ENCODE data around the gene HSFX4. TPM values are rescaled to one million over a fixed set of nuclear protein-coding genes. Genes with fewer than 3 reads are reported as not detected.

Gene HSFX4
- total RNA-seq, 1 experiment from 2014 or later, result not detected

DNA sequence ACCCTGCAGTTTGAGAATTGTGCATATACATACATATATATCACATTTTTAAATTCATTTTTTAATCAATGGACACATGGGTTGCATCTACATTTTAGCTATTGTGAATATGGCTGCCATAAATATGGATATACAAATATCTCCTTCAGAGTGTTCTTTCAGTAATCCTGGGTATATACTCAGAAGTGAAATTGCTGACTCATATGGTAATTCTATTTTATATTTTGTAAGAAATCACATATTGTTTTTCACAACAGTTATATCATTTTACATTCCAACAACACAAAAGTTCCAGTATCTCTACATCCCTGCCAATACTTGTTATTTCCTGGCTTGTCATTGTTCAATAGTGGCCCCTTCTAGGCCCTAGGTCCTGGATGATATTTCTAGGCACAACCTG lies 20.6 kb upstream of the HSFX4 start (continued):
- no peak for TF ChIP-seq HMGXB4 (CRISPR knock-in tag; IDR thresholded peaks at IDR 0.05)
- TF ChIP-seq KAT7 (CRISPR knock-in tag; IDR thresholded peaks at IDR 0.05; ENCODE audit: borderline replicate concordance), result no peak
- TF ChIP-seq MLX (CRISPR knock-in tag; IDR thresholded peaks at IDR 0.05), result no peak
- no peak for TF ChIP-seq ZNF671 (CRISPR knock-in tag; IDR thresholded peaks at IDR 0.05)
- TF ChIP-seq SMAD4 (CRISPR knock-in tag; IDR thresholded peaks at IDR 0.05), result no peak
- TF ChIP-seq GABPB1 (CRISPR knock-in tag; IDR thresholded peaks at IDR 0.05), result no peak
- no peak for TF ChIP-seq JUN (CRISPR knock-in tag; IDR thresholded peaks at IDR 0.05)
- TF ChIP-seq NR3C1 (CRISPR knock-in tag; conservative IDR thresholded peaks at IDR 0.05; ENCODE audit: low read depth), result no peak

- Mint-ChIP-seq H3K4me1 (peaks cover 8% of the 10 kb centered on the region), H3K36me3 (no peaks in the 10 kb centered on the region), H3K27me3 (ENCODE audit: low read depth) (no peaks in the 10 kb centered on the region; the same call in 1 of the 2 replicates), H3K9me3 (peaks cover 20% of the 10 kb centered on the region), H3K27ac (no peak overlapping the region), H3K4me3 (no peak overlapping the region)
- ATAC-seq, result no peak
- DNase-seq (ENCODE audit: low spot score), result no peak
- TF ChIP-seq ESRRA (CRISPR knock-in tag; IDR thresholded peaks at IDR 0.05; ENCODE audit: borderline replicate concordance) (no peak), TEAD4 (CRISPR knock-in tag; IDR thresholded peaks at IDR 0.05) (no peak), ZNF512 (CRISPR knock-in tag; IDR thresholded peaks at IDR 0.05; ENCODE audit: borderline replicate concordance) (no peak), MLX (CRISPR knock-in tag; IDR thresholded peaks at IDR 0.05) (no peak), FOXK1 (CRISPR knock-in tag; IDR thresholded peaks at IDR 0.05) (no peak), ZNF425 (CRISPR knock-in tag; conservative IDR thresholded peaks at IDR 0.05) (no peak), ZNF416 (CRISPR knock-in tag; IDR thresholded peaks at IDR 0.05) (no peak), E2F1 (CRISPR knock-in tag; IDR thresholded peaks at IDR 0.05) (no peak), PRRX2 (CRISPR knock-in tag; IDR thresholded peaks at IDR 0.05) (no peak)
- TF ChIP-seq, protein P1, sequence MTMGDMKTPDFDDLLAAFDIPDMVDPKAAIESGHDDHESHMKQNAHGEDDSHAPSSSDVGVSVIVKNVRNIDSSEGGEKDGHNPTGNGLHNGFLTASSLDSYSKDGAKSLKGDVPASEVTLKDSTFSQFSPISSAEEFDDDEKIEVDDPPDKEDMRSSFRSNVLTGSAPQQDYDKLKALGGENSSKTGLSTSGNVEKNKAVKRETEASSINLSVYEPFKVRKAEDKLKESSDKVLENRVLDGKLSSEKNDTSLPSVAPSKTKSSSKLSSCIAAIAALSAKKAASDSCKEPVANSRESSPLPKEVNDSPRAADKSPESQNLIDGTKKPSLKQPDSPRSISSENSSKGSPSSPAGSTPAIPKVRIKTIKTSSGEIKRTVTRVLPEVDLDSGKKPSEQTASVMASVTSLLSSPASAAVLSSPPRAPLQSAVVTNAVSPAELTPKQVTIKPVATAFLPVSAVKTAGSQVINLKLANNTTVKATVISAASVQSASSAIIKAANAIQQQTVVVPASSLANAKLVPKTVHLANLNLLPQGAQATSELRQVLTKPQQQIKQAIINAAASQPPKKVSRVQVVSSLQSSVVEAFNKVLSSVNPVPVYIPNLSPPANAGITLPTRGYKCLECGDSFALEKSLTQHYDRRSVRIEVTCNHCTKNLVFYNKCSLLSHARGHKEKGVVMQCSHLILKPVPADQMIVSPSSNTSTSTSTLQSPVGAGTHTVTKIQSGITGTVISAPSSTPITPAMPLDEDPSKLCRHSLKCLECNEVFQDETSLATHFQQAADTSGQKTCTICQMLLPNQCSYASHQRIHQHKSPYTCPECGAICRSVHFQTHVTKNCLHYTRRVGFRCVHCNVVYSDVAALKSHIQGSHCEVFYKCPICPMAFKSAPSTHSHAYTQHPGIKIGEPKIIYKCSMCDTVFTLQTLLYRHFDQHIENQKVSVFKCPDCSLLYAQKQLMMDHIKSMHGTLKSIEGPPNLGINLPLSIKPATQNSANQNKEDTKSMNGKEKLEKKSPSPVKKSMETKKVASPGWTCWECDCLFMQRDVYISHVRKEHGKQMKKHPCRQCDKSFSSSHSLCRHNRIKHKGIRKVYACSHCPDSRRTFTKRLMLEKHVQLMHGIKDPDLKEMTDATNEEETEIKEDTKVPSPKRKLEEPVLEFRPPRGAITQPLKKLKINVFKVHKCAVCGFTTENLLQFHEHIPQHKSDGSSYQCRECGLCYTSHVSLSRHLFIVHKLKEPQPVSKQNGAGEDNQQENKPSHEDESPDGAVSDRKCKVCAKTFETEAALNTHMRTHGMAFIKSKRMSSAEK (CRISPR knock-in tag; IDR thresholded peaks at IDR 0.05; ENCODE audit: borderline replicate concordance), result no peak
- TF ChIP-seq, protein P2, sequence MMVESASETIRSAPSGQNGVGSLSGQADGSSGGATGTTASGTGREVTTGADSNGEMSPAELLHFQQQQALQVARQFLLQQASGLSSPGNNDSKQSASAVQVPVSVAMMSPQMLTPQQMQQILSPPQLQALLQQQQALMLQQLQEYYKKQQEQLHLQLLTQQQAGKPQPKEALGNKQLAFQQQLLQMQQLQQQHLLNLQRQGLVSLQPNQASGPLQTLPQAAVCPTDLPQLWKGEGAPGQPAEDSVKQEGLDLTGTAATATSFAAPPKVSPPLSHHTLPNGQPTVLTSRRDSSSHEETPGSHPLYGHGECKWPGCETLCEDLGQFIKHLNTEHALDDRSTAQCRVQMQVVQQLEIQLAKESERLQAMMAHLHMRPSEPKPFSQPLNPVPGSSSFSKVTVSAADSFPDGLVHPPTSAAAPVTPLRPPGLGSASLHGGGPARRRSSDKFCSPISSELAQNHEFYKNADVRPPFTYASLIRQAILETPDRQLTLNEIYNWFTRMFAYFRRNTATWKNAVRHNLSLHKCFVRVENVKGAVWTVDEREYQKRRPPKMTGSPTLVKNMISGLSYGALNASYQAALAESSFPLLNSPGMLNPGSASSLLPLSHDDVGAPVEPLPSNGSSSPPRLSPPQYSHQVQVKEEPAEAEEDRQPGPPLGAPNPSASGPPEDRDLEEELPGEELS (CRISPR knock-in tag; IDR thresholded peaks at IDR 0.05), result no peak
- ChIA-PET POLR2A (no interaction called here), CTCF (interaction anchor here (0.8 kb wide), 2 partner anchors 28 to 29 kb away, joined by 3 read pairs; partner anchors contain the start of gene EOLA2)
These were observed 19.8 kb upstream of the HSFX4 start for GRCh38 chrX:149909324-149910177.
